ENCODE measurements around the gene SYCN. TPM values are rescaled to one million over a fixed set of nuclear protein-coding genes. Genes with fewer than 3 reads are reported as not detected.

Gene SYCN
- total RNA-seq, 3 donors from 2014 or later = not detected

DNA sequence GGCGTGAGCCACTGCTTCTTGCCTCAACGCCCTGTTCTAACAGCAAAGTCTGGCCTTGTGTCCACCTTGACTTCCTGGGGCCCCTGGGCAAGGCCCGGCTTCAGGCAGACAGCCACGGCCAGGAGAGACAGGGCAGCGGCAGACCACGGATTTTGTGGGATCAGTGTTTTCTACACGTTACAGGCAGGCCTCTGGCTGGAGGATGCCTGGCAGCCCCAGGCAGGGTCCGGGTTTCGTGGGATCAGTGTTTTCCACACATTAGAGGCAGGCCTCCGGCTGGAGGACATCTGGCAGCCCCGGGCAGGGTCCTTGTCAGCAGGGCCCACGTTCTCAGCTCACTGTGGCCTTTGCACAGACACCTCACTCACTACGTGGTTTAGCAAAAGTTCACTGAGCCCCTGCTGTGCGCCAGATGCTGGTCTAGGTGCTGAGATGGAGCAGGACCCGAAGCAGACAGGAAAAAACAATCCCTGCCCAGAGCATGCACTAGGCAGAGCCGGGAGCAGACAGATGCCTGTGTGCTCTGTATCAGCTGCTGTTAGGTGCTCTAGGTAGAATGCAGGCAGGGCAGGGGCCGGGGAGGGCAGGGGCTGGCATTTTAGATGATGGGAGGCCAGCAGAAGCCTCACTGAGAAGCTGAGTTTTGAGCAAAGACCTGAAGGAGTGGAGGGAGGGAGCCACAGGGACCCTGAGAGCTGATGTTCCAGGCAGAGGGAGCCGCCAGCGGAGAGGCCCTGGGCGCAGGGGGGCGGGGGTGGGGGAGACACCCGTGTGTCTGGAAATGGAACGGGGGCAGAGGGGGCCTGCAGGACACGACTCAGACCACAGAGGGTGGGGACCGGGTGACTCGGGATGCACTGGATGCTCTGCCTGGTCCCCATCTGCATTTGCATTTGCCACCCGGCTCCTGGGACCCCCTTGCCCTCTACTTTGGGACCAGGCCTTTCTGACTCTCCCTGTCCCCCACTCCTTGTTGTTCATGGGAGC lies 32.3 kb downstream of the SYCN start:
- H3K4me3 ChIP-seq = no peak overlapping the region
- no peak for ATAC-seq
- intact Hi-C loops (cut with DNase I, micrococcal nuclease) = no loop called here
- DNase-seq = no peak
- no peaks in the 10 kb centered on the region for H3K36me3 ChIP-seq (ENCODE audit: low read depth)
- H3K4me1 ChIP-seq (ENCODE audit: low read depth) = peaks cover 9% of the 10 kb centered on the region
- no peaks in the 10 kb centered on the region for H3K9me3 ChIP-seq
- TF ChIP-seq, protein P1, sequence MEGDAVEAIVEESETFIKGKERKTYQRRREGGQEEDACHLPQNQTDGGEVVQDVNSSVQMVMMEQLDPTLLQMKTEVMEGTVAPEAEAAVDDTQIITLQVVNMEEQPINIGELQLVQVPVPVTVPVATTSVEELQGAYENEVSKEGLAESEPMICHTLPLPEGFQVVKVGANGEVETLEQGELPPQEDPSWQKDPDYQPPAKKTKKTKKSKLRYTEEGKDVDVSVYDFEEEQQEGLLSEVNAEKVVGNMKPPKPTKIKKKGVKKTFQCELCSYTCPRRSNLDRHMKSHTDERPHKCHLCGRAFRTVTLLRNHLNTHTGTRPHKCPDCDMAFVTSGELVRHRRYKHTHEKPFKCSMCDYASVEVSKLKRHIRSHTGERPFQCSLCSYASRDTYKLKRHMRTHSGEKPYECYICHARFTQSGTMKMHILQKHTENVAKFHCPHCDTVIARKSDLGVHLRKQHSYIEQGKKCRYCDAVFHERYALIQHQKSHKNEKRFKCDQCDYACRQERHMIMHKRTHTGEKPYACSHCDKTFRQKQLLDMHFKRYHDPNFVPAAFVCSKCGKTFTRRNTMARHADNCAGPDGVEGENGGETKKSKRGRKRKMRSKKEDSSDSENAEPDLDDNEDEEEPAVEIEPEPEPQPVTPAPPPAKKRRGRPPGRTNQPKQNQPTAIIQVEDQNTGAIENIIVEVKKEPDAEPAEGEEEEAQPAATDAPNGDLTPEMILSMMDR (IDR thresholded peaks at IDR 0.05) = no peak

DNA sequence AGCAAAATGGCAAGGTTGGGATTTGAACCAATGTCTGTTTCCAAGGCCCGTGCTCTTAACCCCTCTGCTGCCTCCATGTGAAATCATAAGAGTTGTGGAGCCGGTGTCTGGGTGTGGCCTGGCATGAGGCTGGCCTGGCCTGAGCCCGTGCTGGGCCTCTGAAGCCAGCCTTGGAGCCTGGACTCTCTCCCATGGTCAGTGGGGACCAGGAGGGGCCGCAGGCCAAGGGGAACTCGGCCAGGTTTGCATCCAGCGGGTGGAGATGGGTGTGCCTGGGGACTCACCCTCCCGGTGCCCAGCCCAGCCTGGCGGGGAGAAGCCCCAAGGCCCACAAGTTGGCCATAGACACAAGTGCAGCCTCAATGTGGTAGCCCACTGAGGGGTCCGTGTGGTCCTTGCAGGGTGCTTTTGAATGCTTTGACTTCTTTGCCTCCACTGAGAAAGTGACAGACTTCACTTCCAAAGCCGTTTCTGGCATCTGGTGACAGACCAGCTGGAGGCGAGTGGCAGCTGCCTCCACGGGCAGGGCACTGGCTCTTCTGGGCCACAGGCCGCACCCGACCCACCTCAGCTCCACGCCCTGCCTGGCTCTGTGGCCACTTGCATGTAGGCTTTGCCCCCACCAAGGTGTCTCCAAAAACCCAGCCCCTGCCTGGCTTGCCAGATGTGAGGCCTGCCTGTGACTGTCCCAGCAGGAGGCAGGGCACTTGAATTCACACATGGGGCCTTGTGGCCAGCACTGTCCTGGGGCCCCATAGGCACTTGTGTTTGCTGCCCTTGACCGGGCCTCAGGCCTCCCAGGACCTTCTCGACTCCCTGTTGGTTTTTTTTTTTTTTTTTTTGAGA lies 33.5 kb downstream of the SYCN start:
- ATAC-seq (no peak), DNase-seq (no peak)
- peaks cover 21% of the 10 kb centered on the region for H3K4me1 ChIP-seq (ENCODE audit: low read depth)
- TF ChIP-seq, protein P1 (IDR thresholded peaks at IDR 0.05) = no peak
- H3K4me3 ChIP-seq = no peak overlapping the region
- H3K9me3 ChIP-seq = no peaks in the 10 kb centered on the region
- intact Hi-C loops (cut with DNase I, micrococcal nuclease) = no loop called here
- H3K36me3 ChIP-seq (ENCODE audit: low read depth) = no peaks in the 10 kb centered on the region

DNA sequence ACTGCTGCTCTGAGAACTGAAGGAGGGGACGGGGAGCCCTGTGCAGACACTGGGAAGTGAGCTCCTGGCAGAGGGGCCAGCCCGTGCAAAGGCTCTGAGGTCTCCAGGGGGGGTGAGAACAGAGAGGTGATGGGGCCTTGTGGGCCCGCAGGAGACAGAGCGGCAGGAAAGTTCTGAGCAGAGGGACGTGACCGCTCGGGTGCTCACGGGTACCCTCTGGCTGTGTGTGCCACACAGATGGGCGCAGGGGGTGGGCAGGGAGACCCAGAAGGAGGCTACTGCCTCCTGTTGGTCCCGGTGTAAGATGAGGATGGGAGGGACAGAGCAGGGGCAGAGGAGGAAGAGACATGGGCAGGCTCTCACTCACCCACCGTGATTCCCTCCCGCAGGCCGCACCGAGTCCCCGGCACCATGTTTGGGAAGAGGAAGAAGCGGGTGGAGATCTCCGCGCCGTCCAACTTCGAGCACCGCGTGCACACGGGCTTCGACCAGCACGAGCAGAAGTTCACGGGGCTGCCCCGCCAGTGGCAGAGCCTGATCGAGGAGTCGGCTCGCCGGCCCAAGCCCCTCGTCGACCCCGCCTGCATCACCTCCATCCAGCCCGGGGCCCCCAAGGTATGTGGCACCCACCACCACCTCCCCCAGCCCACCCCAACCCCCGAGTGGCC lies 34.8 kb downstream of the SYCN start:
- no peak for DNase-seq
- no peaks in the 10 kb centered on the region for H3K9me3 ChIP-seq
- no peak for ATAC-seq
- H3K4me3 ChIP-seq = no peak overlapping the region
- H3K36me3 ChIP-seq (ENCODE audit: low read depth) = no peaks in the 10 kb centered on the region
- TF ChIP-seq, protein P1 (IDR thresholded peaks at IDR 0.05) = no peak
- H3K4me1 ChIP-seq (ENCODE audit: low read depth) = peaks cover 21% of the 10 kb centered on the region
- intact Hi-C loops (cut with DNase I, micrococcal nuclease) = no loop called here

DNA sequence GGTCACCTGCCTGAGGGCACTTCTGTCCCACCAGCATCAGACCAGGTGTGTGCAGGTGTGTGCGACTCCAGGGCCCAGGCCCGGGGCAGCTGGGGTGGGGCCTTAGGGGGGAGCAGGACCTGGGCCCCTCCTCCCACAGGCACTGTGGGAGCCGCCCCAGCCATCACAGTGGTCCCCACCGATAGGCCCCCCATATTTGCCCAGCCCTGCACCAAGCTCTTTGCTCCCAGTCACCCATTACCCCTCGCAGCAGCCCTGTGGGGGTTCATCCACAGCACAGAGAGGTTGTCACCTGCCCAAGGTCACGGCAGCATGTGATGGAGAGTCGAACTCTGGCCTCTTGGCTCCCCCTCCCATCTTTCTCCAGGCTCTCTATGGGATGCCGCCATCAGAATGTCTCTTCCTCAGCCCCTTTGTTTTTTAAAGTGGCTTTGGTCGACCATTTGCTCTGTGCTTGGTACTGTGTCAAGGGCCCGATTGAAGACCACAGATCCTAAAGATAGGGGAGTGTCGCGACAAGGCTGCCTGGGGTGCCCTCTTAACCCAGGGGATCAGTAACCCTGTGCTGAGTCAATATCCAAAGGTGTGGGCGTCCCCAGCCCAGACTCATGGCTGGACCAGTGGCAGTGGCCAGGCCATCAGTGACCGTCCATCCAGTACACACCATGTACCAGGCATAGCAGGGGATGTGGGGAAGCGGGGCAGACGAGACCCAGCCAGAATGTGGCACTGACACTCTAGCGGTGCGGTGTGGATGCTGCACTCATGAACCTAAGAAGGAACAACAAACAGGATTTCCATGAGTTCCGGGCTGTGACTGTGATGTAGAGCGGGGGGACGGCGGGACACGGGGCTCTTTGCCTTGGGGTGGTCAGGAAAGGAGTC lies 35.6 kb downstream of the SYCN start:
- TF ChIP-seq, protein P1 (IDR thresholded peaks at IDR 0.05) = no peak
- DNase-seq (no peak), ATAC-seq (no peak)
- Histone ChIP-seq H3K4me3 (no peak overlapping the region), H3K9me3 (no peaks in the 10 kb centered on the region), H3K36me3 (ENCODE audit: low read depth) (no peaks in the 10 kb centered on the region), H3K4me1 (ENCODE audit: low read depth) (peaks cover 21% of the 10 kb centered on the region)
- intact Hi-C loops (cut with DNase I, micrococcal nuclease) = no loop called here

Data from mucosa of descending colon (tissue), 3 donors.